ENCODE results near the gene CHCHD3.

- no peak for TF ChIP-seq POLR2A (IDR thresholded peaks at IDR 0.05; ENCODE audit: low read depth, low read length)
- no peak for TF ChIP-seq POLR2AphosphoS5 (IDR thresholded peaks at IDR 0.05; ENCODE audit: low read depth, low read length)
- TF ChIP-seq TAF1 (IDR thresholded peaks at IDR 0.05; ENCODE audit: low read depth, low read length), result no peak
Measured at GRCh38 chr7:132777414-132777813, 304.5 kb downstream of the CHCHD3 start.
